Epithelial cell of proximal tubule (primary cell): ENCODE results near the gene ZNF764. TPM values are rescaled to one million over a fixed set of nuclear protein-coding genes. Genes with fewer than 3 reads are reported as not detected.
"Not testable (repeated sequence)": the region's sequence is repeated elsewhere in the genome, so short reads cannot be mapped to it uniquely, and the experiment has no call there.

Source experiments
- DNase-seq: peaks from one replicate; pipeline ENCODE4 v3.0.0-alpha.2; 2011; ENCODE audit warnings: low read depth
- H3K4me3 ChIP-seq: 2 replicates; pipeline ENCODE4 v1.5.1; 2011; ENCODE audit warnings: low read depth, mild to moderate bottlenecking, low read length
- CTCF ChIP-seq: conservative IDR thresholded peaks from 2 replicates; pipeline ENCODE4 v1.5.1; 2012; ENCODE audit warnings: low read depth, mild to moderate bottlenecking, low read length
- total RNA-seq: library from RNA; depleted of rRNA; stranded (reverse); fragments of >200 nt; gene quantifications from 2 replicates; pipeline ENCODE4 v1.2.3, GENCODE V29; 2015

ZNF764 gene
- total RNA-seq, 1 donor from 2014 or later: 5.2 TPM

GRCh38 chr16:30546115-30546514 is 12.1 kb downstream of the ZNF764 start:
- no peak overlapping the region for H3K4me3 ChIP-seq
- DNase-seq: no peak
- no peak for TF ChIP-seq CTCF

- no peak for DNase-seq
- no peak for TF ChIP-seq CTCF
- H3K4me3 ChIP-seq: no peak overlapping the region
Observed at GRCh38 chr16:30543067-30543466, 15.1 kb downstream of the ZNF764 start.

GRCh38 chr16:30541502-30542329 is 16.5 kb downstream of the ZNF764 start:
- TF ChIP-seq CTCF: no peak
- H3K4me3 ChIP-seq: no peak overlapping the region
- no peak for DNase-seq

- not testable (repeated sequence) for DNase-seq, H3K4me3 ChIP-seq
Observed at GRCh38 chr16:30540916-30541464, 17.2 kb downstream of the ZNF764 start.

GRCh38 chr16:30539986-30540526 is 18.1 kb downstream of the ZNF764 start:
- not testable (repeated sequence) for H3K4me3 ChIP-seq, DNase-seq

- TF ChIP-seq CTCF: no peak
- no peak for DNase-seq
- H3K4me3 ChIP-seq: no peak overlapping the region
Observed at GRCh38 chr16:30539000-30539964, 18.9 kb downstream of the ZNF764 start.

- DNase-seq: not testable (repeated sequence)
- H3K4me3 ChIP-seq: peak overlapping the region; percentile 63
Observed at GRCh38 chr16:30536391-30537024, 21.7 kb downstream of the ZNF764 start.

- DNase-seq: no peak
- TF ChIP-seq CTCF: peak; percentile 72
Observed at GRCh38 chr16:30535777-30536190, 22.4 kb downstream of the ZNF764 start.

More at GRCh38 chr16:30535777-30536190, 22.4 kb downstream of the ZNF764 start:
- peak overlapping the region; percentile 63 for H3K4me3 ChIP-seq
